Panc1 (cell line): ENCODE data around the gene GPC1. TPM values are rescaled to one million over a fixed set of nuclear protein-coding genes. Genes with fewer than 3 reads are reported as not detected.

Source experiments
- ATAC-seq: fragments of 200-7000 bp; cut with Tn5 transposase; 2 replicates; pipeline ENCODE4 v1.9.1; 2020; ENCODE audit warnings: mild to moderate bottlenecking, moderate library complexity
- BruUV-seq: library from RNA; stranded (reverse); fragments of 400-500 nt; replicated peaks from 2 replicates; lab custom pipeline; 2021; lab: Mats Ljungman, UMichigan
- CTCF ChIA-PET: fragments of 300-600 bp; sonication (Branson Sonifier 250); formaldehyde crosslinking; loops from one replicate; lab custom pipeline; 2022; ENCODE audit warnings: antibody characterized with exemption; lab: Charles Lee
- POLR2A ChIA-PET: fragments of 300-600 bp; sonication (Branson Sonifier 250); formaldehyde crosslinking; loops from one replicate; lab custom pipeline; 2022; ENCODE audit warnings: antibody characterized with exemption; lab: Charles Lee
- DNase-seq: peaks from one replicate; pipeline ENCODE4 v3.0.0-alpha.2; 2010; ENCODE audit warnings: low read depth, low spot score
- H3K27ac ChIP-seq: 2 replicates; pipeline ENCODE4 v1.5.1; 2011; ENCODE audit warnings: mild to moderate bottlenecking, low read length, inconsistent platforms
- H3K27me3 ChIP-seq: fragments of 200-500 bp; sonication (Bioruptor generic); 2 replicates; pipeline ENCODE4 v1.6.0; 2014; ENCODE audit warnings: low read length, inconsistent platforms; ENCODE audit not compliant: control insufficient read depth, insufficient read depth
- H3K36me3 ChIP-seq: fragments of 200-500 bp; sonication (Bioruptor generic); 2 replicates; pipeline ENCODE4 v1.5.1; 2014; ENCODE audit warnings: inconsistent platforms, mild to moderate bottlenecking, low read length, moderate library complexity; ENCODE audit not compliant: control insufficient read depth, insufficient read depth
- H3K4me1 ChIP-seq: 2 replicates; pipeline ENCODE4 v1.5.1; 2011; ENCODE audit warnings: inconsistent platforms, mild to moderate bottlenecking, low read length, moderate library complexity; ENCODE audit not compliant: control insufficient read depth, insufficient read depth
- H3K4me3 ChIP-seq, 2 experiments: 2 replicates each; pipeline ENCODE4 v1.5.1; 2011 to 2012; ENCODE audit warnings: low read depth in 2 of 2, low read length in 2 of 2, mild to moderate bottlenecking in 2 of 2, inconsistent platforms in 1 of 2, moderate library complexity in 1 of 2
- H3K9me3 ChIP-seq: fragments of 200-500 bp; sonication (Bioruptor generic); 2 replicates; pipeline ENCODE4 v1.5.1; 2014; ENCODE audit warnings: low read depth, mild to moderate bottlenecking, inconsistent platforms, low read length, moderate library complexity; ENCODE audit not compliant: control insufficient read depth, insufficient read depth
- POLR2AphosphoS5 ChIP-seq: IDR thresholded peaks from 2 replicates; pipeline ENCODE4 v1.6.1; 2012; ENCODE audit warnings: mild to moderate bottlenecking, low read depth, low read length, moderate library complexity
- SIN3A ChIP-seq: IDR thresholded peaks from 2 replicates; pipeline ENCODE4 v1.6.1; 2012; ENCODE audit warnings: low read depth, mild to moderate bottlenecking, low read length, moderate library complexity, borderline replicate concordance; ENCODE audit not compliant: insufficient read depth
- TCF7L2 ChIP-seq: IDR thresholded peaks from 2 replicates; pipeline ENCODE4 v1.6.1; 2011; ENCODE audit warnings: mild to moderate bottlenecking, low read depth, low read length, inconsistent platforms
- in situ Hi-C: cut with HindIII; loops from 2 replicates; pipeline ENCODE4 v1.10.0; 2016; ENCODE audit warnings: low sequenced_read_pairs, low pct_unique_long_range_greater_than_20kb
- intact Hi-C: fragments of 100-400 bp; cut with micrococcal nuclease; formaldehyde crosslinking; loops from one replicate; pipeline ENCODE4 v1.10.0; 2022; ENCODE audit not compliant: unreplicated experiment
- total RNA-seq: library from RNA; stranded (reverse); gene quantifications from one replicate; pipeline ENCODE4 v1.2.1, GENCODE V29; 2021; ENCODE audit not compliant: unreplicated experiment
- TF ChIP-seq, protein P1 (sequence below): fragments of 450-650 bp; IDR thresholded peaks from 2 replicates; pipeline ENCODE4 v1.5.1; 2017; ENCODE audit warnings: mild to moderate bottlenecking
- TF ChIP-seq, protein P2 (sequence below), 2 experiments: IDR thresholded peaks; 2 replicates each; pipeline ENCODE4 v1.6.1; 2011 to 2012; ENCODE audit warnings: low read depth in 2 of 2, control low read depth in 1 of 2, low read length in 1 of 2, mild to moderate bottlenecking in 1 of 2, moderate library complexity in 1 of 2; ENCODE audit not compliant: insufficient read depth in 1 of 2

Gene GPC1
- total RNA-seq, 1 experiment from 2014 or later, result 88.7 TPM

DNA sequence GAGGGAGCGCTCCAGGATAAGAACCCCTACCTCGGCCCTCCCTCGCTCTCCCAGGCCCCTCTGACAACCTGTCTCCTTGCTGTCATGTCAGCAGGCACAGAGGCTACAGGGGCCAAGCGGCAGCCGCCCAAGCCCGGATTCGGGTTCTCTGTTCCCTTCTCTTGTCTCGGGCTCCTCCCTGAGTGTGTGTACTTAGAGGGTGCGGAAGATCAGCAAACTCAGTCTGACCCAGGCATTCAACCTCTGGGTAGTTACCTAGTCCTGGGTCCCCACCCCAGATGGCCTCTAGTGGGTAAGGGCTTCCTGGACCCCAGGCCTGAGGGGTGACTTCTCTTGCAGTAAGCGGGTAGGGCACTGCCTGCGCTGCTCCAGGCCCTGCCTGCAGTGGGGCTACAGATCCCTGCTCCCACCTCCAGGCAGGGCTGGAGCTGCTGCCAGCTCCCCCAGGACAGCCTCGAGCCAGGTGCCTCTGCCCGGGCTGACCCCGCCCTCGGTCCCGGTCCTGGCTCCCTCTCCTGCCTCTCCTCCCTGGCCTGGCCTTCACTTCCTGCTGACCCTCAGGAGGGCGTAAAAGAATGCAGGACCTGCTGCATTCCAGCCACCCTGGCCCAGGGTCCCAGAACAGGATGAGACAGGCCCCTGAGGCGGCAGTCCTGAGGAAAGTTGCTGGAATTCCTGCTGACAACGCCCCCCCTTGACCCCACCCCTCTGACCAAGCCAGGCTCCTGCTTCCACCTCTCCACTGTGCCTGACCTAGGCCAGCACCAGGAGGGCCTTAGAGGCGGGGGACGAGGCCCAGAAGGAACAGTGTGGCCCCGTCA is 22.0 kb downstream of the GPC1 start:
- in situ Hi-C loops, result no loop called here
- ChIA-PET POLR2A (no interaction called here), CTCF (no interaction called here)
- intact Hi-C loops, result no loop called here
- Histone ChIP-seq H3K27ac (no peak overlapping the region), H3K4me3 (no peak overlapping the region), H3K4me1 (peaks cover 47% of the 10 kb centered on the region), H3K27me3 (no peaks in the 10 kb centered on the region), H3K9me3 (no peaks in the 10 kb centered on the region), H3K36me3 (no peaks in the 10 kb centered on the region)
- BruUV-seq, result no TSS peak
- no peak for DNase-seq
- TF ChIP-seq POLR2AphosphoS5 (no peak), SIN3A (no peak), TCF7L2 (no peak)
- TF ChIP-seq, protein P1, sequence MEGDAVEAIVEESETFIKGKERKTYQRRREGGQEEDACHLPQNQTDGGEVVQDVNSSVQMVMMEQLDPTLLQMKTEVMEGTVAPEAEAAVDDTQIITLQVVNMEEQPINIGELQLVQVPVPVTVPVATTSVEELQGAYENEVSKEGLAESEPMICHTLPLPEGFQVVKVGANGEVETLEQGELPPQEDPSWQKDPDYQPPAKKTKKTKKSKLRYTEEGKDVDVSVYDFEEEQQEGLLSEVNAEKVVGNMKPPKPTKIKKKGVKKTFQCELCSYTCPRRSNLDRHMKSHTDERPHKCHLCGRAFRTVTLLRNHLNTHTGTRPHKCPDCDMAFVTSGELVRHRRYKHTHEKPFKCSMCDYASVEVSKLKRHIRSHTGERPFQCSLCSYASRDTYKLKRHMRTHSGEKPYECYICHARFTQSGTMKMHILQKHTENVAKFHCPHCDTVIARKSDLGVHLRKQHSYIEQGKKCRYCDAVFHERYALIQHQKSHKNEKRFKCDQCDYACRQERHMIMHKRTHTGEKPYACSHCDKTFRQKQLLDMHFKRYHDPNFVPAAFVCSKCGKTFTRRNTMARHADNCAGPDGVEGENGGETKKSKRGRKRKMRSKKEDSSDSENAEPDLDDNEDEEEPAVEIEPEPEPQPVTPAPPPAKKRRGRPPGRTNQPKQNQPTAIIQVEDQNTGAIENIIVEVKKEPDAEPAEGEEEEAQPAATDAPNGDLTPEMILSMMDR, result no peak
- TF ChIP-seq, protein P2, sequence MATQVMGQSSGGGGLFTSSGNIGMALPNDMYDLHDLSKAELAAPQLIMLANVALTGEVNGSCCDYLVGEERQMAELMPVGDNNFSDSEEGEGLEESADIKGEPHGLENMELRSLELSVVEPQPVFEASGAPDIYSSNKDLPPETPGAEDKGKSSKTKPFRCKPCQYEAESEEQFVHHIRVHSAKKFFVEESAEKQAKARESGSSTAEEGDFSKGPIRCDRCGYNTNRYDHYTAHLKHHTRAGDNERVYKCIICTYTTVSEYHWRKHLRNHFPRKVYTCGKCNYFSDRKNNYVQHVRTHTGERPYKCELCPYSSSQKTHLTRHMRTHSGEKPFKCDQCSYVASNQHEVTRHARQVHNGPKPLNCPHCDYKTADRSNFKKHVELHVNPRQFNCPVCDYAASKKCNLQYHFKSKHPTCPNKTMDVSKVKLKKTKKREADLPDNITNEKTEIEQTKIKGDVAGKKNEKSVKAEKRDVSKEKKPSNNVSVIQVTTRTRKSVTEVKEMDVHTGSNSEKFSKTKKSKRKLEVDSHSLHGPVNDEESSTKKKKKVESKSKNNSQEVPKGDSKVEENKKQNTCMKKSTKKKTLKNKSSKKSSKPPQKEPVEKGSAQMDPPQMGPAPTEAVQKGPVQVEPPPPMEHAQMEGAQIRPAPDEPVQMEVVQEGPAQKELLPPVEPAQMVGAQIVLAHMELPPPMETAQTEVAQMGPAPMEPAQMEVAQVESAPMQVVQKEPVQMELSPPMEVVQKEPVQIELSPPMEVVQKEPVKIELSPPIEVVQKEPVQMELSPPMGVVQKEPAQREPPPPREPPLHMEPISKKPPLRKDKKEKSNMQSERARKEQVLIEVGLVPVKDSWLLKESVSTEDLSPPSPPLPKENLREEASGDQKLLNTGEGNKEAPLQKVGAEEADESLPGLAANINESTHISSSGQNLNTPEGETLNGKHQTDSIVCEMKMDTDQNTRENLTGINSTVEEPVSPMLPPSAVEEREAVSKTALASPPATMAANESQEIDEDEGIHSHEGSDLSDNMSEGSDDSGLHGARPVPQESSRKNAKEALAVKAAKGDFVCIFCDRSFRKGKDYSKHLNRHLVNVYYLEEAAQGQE (IDR thresholded peaks at IDR 0.05; ENCODE audit: insufficient read depth in 1 of 2, low read depth in 2 of 2, low read length in 1 of 2), result no peak
- no peak for ATAC-seq

DNA sequence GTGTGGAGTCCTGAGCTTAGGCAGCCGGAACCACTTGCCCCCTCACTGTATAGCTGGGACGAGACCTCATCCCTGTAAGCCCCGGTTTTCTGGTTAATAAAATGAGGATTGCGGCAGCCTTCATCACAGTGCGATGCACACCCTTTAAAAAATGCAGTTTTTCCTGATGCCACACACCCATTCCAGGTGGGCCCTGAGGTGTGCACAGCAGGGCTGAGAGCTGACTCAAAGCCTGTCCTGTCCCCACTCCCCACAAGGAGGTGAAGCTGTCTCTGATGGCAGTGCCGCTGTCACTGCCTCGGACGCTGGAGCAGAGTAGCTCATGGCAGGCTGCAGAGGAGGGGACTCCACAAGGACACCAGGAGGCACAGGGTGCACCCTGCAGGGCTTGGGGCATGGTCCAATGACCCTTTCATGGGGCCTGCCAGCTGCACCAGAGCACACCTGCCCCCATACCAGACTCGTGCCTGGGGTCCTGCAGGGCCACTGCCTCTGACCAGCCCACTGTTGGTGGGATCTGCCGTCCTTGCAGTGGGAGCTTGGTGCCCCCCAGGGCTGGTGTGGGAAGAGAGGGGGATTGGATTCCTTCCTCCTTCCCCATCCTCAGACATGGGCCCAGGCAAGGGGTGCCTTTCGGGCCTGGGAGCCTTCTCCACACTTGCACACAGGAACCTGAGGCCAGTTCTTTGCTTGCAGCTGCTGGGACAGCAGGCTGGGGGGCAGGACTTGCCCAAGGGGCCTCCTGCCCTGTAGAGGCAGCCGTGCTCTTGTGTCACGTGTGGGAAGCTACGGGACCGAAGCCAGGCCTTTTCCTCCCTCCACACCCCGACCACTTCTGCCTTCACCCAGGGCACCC is 22.8 kb downstream of the GPC1 start:
- in situ Hi-C loops, result no loop called here
- no peak for TF ChIP-seq TCF7L2
- no peak for TF ChIP-seq POLR2AphosphoS5
- TF ChIP-seq, protein P1, result no peak
- no peak for TF ChIP-seq SIN3A
- TF ChIP-seq, protein P2 (IDR thresholded peaks at IDR 0.05; ENCODE audit: insufficient read depth in 1 of 2, low read depth in 2 of 2, low read length in 1 of 2), result no peak
- Histone ChIP-seq H3K4me3 (no peak overlapping the region), H3K27ac (no peak overlapping the region), H3K27me3 (no peaks in the 10 kb centered on the region), H3K9me3 (no peaks in the 10 kb centered on the region), H3K4me1 (peaks cover 47% of the 10 kb centered on the region), H3K36me3 (no peaks in the 10 kb centered on the region)
- ATAC-seq, result no peak
- no TSS peak for BruUV-seq
- POLR2A ChIA-PET, result no interaction called here
- intact Hi-C loops, result no loop called here
- CTCF ChIA-PET, result interaction anchor here (0.6 kb wide), 1 partner anchor 265 kb away, joined by 3 read pairs; no protein-coding TSS in a partner anchor
- no peak for DNase-seq
